GM10248 (cell line): ENCODE measurements around the gene CA12.

Experiments
- CTCF ChIA-PET: fragments of 300-600 bp; sonication (Branson Sonifier 250); formaldehyde crosslinking; extraction: SDS; loops from one replicate; lab custom pipeline; 2021; ENCODE audit warnings: antibody characterized with exemption; lab: Yijun Ruan, JAX
- POLR2A ChIA-PET: fragments of 350-650 bp; sonication (Branson Sonifier 250); formaldehyde crosslinking; extraction: SDS; loops from one replicate; lab custom pipeline; 2020; ENCODE audit warnings: antibody characterized with exemption; lab: Yijun Ruan, JAX
- DNase-seq: peaks from one replicate; pipeline ENCODE4 v3.0.0; 2012; ENCODE audit errors: extremely low spot score
- CTCF ChIP-seq: IDR thresholded peaks from 2 replicates; pipeline ENCODE4 v1.5.1; 2012; ENCODE audit warnings: mild to moderate bottlenecking, low read depth; ENCODE audit errors: extremely low read depth, missing control alignments, control extremely low read depth

The CA12 gene

GRCh38 chr15:63352808-63353207, 28.8 kb downstream of the CA12 start:
- no peak for TF ChIP-seq CTCF

GRCh38 chr15:63351170-63351569, 30.5 kb downstream of the CA12 start:
- no peak for DNase-seq
- TF ChIP-seq CTCF: no peak
- POLR2A ChIA-PET: no interaction called here
- CTCF ChIA-PET: interaction anchor here (1.0 kb wide), 2 partner anchors 9 to 11 kb away, joined by 4 to 5 read pairs; no protein-coding TSS in a partner anchor

More at GRCh38 chr15:63352808-63353207, 28.8 kb downstream of the CA12 start:
- POLR2A ChIA-PET: no interaction called here
- CTCF ChIA-PET: interaction anchor here (1.1 kb wide), 1 partner anchor 305 kb away, joined by 3 read pairs; no protein-coding TSS in a partner anchor
- no peak for DNase-seq

GRCh38 chr15:63350178-63350621, 31.4 kb downstream of the CA12 start:
- ChIA-PET POLR2A (no interaction called here), CTCF (interaction anchor here (0.9 kb wide), 1 partner anchor 11 kb away, joined by 4 read pairs; no protein-coding TSS in a partner anchor)
- TF ChIP-seq CTCF: no peak

GRCh38 chr15:63349621-63350020, 32.0 kb downstream of the CA12 start:
- POLR2A ChIA-PET: no interaction called here
- no peak for TF ChIP-seq CTCF
- DNase-seq: no peak
- CTCF ChIA-PET: interaction anchor here (0.9 to 1.6 kb wide), 4 partner anchors 10 to 117 kb away, joined by 3 to 7 read pairs (median 4); no protein-coding TSS in a partner anchor

More at GRCh38 chr15:63350178-63350621, 31.4 kb downstream of the CA12 start:
- DNase-seq: no peak

GRCh38 chr15:63349156-63349555, 32.5 kb downstream of the CA12 start:
- no peak for DNase-seq
- POLR2A ChIA-PET: no interaction called here
- TF ChIP-seq CTCF: no peak
- CTCF ChIA-PET: interaction anchor here (1.0 to 1.6 kb wide), 4 partner anchors 11 to 118 kb away, joined by 3 to 7 read pairs (median 4); no protein-coding TSS in a partner anchor

GRCh38 chr15:63348392-63348791, 33.3 kb downstream of the CA12 start:
- CTCF ChIA-PET: interaction anchor here (1.0 to 1.6 kb wide), 4 partner anchors 11 to 118 kb away, joined by 3 to 7 read pairs (median 4); no protein-coding TSS in a partner anchor
- POLR2A ChIA-PET: no interaction called here
- DNase-seq: no peak
- TF ChIP-seq CTCF: no peak
